AG08395 (cell line): ENCODE data around the gene ACP5.
"Not testable (repeated sequence)": the region's sequence is repeated elsewhere in the genome, so short reads cannot be mapped to it uniquely, and the experiment has no call there.

Experiments
- DNase-seq: peaks from one replicate; pipeline ENCODE4 v3.0.0; 2012; ENCODE audit warnings: mixed read lengths, low spot score

Gene ACP5

DNA sequence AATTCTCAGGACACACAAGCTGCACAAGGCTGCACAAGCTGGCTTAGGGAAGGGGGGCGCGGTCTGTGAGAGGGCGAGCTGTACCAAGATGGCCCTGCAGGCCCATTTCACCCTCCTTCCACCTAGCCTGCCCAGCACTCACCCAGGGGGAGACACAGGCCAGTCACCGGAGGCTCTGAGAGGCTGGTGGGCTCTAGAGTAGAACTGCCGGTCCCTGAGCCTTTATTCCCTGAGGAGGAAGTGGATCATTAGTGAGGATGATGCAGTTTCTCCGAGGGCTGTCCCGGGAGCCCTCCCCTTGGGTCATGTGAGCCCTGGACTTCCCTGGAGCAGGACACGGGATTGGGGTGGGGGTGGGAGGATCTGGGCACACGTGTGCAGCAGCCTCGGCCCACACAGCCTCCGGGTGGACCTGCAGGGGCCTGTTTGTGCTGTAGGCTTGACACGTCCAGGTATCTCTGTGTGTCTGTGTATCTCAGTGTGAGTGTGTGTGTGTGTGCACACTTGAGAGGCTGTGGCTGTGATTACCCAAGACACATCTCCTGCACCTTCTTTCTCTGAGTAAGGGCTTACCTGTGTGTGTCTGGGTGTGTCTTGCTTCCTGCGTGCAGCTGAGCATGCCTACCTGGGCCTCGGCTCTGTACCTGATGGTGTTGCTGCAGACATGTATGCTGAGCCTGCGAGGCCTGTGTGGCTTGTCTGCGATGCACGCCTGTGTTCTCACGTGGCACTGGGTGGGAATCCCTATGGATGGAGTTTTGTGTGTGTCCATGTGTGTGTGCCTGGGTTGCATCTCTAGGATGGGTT is at the start of gene ACP5:
ACP5 (minus strand) TSS at position 195 of the 807 bp plus-strand sequence. CDS start 328 bp downstream, outside the sequence.
- peak; percentile 25 for DNase-seq

DNA sequence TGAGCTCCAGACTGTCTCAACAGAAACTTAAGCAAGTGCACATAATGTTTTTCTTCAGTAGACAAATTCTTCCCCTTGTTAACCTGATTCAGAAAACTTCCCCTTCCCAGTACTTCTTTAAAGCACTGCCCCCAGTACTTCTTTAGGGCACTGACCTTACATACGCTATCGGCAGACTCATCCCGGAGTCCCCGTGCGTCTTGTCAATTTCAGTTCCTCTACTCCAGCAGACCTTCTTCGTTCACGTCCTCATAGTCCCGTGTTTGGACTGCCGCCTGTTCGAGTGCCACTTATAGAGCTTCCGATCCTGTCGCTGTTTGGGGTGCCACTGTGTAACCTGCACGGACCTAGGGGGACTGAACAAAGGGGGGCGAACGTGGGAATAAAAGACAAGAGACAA is 48.8 kb upstream of the ACP5 start:
- DNase-seq = no peak

DNA sequence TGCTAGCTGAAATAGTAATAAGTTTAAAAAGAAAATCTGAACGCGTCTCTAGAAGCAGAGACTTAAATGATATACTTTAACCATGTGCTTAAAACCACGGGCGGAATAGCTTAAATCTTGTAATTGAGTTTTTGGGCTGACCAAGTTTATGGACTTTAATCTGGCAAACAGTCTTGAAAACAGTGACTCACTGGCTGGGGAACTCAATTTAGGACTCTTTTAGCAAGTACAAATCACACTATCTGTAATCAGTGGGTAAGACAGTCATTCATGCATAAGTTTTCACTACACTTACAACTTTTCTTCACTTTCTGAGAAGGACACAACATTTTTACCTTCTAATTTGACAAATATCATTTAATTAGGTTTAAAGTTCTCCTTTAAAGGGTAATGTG is 46.6 kb upstream of the ACP5 start:
- DNase-seq = peak; percentile 14

GRCh38 chr19:11622401-11622800 is 45.0 kb upstream of the ACP5 start:
- not testable (repeated sequence) for DNase-seq

DNA sequence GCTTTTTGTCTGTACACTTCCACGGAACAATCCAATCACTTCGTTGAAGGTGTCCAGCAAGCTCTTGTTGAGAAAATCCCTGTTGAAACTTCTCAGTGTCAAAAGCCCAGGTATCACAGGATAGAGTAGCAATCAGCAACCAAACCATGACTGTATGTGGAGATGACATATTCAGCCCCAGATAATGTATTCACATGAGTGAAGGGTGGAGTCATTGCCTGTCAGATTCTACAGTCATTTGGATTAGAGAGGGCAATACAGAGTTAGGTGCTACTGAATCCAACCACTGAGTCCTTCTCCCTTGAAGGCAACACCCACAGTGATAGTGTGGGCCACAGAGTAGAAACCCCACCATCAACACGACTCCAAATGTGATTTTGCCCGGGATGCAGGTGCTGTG is 43.1 kb upstream of the ACP5 start:
- no peak for DNase-seq

DNA sequence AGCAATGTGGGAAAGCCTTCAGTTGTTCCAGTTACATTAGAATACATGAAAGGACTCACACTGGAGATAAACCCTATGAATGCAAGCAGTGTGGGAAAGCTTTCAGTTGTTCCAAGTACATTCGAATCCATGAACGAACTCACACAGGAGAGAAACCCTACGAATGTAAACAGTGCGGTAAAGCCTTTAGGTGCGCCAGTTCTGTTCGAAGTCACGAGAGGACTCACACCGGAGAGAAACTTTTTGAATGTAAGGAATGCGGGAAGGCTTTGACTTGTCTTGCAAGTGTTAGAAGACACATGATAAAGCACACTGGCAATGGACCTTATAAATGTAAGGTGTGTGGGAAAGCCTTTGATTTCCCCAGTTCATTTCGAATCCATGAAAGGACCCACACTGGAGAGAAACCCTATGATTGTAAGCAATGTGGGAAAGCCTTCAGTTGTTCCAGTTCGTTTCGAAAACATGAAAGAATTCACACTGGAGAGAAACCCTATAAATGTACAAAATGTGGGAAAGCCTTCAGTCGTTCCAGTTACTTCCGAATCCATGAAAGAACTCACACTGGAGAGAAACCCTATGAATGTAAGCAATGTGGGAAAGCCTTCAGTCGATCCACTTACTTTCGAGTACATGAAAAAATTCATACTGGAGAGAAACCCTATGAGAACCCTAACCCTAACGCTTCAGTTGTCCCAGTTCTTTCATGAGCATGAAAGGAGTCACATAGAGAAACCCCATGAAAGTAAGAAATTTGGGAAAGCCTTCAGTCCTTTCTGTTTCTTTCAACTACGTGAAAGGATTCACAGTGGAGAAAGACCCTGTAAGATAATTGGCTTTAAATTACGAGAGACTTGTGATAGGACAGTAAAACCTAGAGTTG is 40.0 kb upstream of the ACP5 start:
- no peak for DNase-seq

- DNase-seq = no peak
These were observed 35.5 kb upstream of the ACP5 start for GRCh38 chr19:11612816-11613511.

- DNase-seq = no peak
These were observed 34.3 kb upstream of the ACP5 start for GRCh38 chr19:11611730-11612129.

DNA sequence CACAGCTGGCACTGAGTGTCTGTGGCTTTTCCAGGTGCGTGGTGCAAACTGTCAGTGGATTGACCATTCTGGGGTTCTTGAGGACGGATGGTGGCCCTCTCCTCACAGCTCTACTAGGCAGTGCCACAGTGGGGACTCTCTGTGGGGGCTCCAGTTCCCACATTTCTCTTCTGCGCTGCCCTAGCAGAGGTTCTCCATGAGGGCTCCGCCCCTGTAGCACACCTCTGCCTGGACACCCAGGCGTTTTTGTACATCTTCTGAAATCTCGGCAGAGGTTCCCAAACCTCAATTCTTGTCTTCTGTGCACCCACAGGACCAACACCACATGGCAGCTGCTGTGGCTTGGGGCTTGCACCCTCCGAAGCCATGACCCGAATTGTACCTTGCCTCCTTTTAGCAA is 29.0 kb upstream of the ACP5 start:
- DNase-seq = no peak

GRCh38 chr19:11599704-11600103 is 22.3 kb upstream of the ACP5 start:
- not testable (repeated sequence) for DNase-seq

- DNase-seq = no peak
These were observed 21.3 kb upstream of the ACP5 start for GRCh38 chr19:11598746-11599145.

GRCh38 chr19:11598103-11598483 is 20.6 kb upstream of the ACP5 start:
- no peak for DNase-seq

GRCh38 chr19:11597202-11598102 is 20.0 kb upstream of the ACP5 start, which contains the start of gene ZNF627:
Gene ZNF627 (plus strand): TSS chr19:11597483. CDS start chr19:11597628, 145 bp downstream.
- peak; percentile 99 for DNase-seq

- DNase-seq = no peak
These were observed 18.7 kb upstream of the ACP5 start for GRCh38 chr19:11596156-11596555.

DNA sequence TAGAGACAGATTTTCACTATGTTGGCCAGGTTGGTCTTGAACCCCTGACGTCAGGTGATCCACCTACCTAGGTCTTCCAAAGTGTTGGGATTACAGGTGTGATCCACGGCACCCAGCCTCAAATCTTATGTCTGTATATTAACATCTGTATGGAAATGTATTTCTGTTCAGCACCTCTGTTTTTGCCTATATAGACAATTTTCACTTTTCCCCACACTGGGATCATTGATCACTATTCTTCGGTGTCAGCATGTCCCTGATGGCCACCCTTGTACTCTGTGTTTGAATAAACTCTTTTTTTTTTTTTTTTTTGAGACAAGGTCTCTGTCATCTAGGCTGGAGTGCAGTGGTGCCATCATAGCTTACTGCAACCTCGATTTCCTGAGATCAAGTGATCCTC is 16.6 kb upstream of the ACP5 start:
- DNase-seq = no peak

DNA sequence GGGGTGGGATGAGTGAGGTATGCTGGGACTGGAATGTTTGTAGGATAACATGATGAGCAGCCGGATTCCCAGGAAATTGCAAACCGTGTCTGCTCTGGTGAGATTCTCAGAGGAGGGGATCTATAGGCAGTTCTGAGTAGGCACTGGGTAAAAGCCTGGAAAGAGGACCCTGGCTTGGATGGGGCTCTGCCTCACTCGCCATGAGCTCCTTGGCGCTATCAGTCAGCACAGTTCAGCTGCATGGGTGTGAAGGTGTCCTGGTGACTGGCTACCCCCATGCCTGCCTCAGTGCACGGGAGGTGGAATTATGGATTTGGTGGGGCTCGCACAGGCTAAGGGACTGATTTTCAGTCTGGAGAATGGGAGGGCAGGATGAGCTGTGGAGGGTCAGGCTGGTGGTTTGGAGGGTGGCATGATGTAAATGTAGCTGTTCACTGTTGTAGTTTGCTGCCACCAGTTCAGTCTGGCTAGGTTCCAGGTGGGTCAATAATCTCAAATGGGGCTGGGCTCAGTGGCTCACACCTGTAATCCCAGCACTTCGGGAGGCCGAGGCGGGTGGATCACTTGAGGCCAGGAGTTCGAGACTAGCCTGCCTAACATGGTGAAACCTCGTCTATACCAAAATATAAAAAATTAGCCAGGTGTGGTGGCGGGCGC is 10.7 kb upstream of the ACP5 start:
- DNase-seq = no peak

DNA sequence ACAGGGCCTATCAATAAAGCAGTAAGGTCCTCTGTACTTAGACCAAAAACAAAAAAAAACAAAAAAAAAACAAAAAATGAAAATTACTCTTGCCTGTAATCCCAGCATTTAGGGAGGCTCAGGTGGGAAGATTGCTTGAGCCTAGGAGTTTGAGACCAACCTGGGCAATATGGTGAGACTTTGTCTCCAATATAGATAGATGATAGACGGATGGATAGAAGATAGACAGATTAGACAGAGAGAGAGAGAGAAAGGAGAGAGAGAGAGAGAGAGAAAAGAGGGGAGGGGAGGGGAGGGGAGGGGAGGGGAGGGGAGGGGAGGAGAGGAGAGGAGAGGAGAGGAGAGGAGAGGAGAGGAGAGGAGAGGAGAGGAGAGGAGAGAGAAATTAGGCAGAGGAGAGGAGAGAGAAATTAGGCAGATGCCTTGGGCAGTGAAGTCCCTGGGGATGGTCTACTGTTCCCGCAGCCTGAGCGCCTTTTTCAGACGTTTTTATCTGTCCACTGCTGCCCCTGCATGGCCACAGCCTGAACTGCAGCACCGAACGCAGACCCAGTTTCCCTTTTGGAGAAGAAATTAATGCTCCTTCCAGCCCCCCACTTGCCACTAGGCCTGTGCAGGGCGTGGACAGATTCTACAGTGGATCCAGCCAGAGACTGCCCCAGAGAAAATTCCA is 10.0 kb upstream of the ACP5 start:
- DNase-seq = peak; percentile 87

GRCh38 chr19:11586331-11586730 is 8.9 kb upstream of the ACP5 start:
- DNase-seq = no peak

DNA sequence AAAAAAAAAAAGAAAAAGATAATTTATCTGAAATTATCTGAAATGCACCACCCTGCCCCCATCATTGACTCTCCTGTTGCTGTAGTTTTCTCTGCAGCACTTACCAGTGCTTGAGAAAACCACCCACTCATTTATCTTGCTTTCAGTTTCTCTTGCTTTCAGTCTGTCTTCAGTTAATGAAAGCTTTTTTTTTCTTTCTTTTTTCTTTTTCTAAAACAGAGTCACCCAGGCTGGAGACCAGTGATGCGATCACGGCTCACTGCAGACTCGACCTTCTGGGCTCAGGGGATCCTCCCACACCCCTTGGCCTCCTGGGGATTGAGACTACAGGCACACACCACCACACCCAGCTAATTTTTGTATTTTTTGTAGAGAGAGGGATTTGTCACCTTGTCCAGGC is 4.3 kb upstream of the ACP5 start:
- DNase-seq = no peak

GRCh38 chr19:11580116-11580515 is 2.7 kb upstream of the ACP5 start:
- no peak for DNase-seq
